HG02970 (cell line): ENCODE measurements around the gene ANKS6.

Source experiments
- ATAC-seq: cut with Tn5 transposase; IDR thresholded peaks from one replicate; pipeline ENCODE4 v1.9.1; 2021; ENCODE audit warnings: mild to moderate bottlenecking, moderate library complexity, moderate number of reproducible peaks; ENCODE audit not compliant: unreplicated experiment, low FRiP score

ANKS6 gene

DNA sequence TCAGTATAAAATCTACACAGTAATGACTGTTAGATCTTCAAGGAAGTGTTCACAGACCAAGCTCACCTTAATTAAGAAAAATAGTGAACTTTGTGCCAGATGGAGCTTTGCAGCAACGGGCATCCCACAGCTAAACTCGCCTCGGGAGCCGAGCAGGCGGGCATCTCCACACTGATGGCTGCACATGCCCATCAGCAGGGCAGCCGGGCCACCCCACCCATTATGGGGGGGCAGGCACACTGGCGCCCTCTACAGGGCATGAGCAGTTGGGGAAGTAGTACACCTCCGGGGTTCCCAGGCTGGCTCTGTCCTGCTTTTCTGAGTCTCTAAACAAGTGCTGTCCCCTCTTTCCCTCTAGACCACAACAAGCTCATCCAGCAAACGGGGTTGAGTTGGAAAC is 21.6 kb downstream of the ANKS6 start:
- no peak for ATAC-seq

DNA sequence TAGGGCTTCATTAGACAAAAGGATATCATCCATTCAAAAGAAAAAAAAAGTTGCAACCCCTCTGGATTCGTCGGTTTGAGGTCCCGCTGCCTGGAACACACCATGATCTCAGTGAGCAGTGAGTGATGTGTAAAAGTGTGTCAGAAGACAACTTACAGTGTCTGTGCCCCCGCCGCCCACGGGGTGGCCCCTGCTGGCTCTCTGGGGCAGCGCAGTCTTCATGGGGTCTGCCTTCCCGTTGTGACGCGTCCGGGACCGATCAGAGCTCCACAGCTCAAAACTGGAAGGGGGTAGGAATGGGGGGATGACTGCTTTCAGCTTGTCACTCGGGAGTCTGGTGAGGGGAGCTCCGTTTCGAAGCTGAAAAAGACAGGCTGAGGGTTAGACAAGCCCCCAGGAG is 22.6 kb downstream of the ANKS6 start:
- ATAC-seq = no peak

GRCh38 chr9:98772364-98773155 is 23.8 kb downstream of the ANKS6 start:
- no peak for ATAC-seq

GRCh38 chr9:98771209-98771874 is 25.0 kb downstream of the ANKS6 start:
- ATAC-seq = no peak

DNA sequence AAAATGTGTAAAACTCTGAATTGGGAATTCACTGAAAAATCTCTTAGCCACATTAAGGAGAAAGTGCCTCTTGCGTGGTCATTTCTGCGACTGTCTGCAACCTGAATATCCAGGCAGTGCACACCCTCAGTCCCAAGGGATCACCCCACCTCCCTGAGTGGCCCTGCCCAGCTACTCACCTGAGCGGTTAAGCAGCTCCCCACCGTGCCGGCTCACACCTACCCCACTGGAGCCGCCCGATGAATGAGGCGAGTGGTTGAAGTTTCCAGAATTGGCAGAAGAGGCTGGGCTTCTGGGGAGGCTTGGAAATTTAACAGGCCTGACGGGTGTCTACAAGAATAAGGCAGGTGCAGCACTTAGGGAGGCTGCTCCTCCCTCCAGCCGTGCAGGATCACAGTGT is 25.6 kb downstream of the ANKS6 start:
- no peak for ATAC-seq

DNA sequence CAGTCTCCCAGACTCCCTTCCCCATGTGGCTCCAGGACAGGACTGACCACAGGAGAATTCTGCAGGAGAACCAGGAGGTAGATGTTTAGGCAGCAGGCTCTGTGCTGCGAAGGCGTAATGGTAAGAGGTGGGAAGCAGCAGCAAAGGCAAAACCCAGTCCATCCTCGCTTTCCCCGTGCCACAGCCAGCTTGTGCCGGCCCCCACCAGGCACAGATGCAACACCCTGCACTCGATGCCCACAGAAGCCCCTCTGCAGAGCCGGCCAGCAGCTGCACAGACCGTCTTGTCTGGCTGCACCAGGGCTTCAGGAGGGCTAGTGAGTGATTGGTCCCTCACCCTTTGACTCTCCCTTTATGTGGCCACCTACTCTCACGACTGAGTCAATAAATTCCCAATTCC is 28.0 kb downstream of the ANKS6 start:
- ATAC-seq = no peak

GRCh38 chr9:98767915-98768314 is 28.4 kb downstream of the ANKS6 start:
- no peak for ATAC-seq

DNA sequence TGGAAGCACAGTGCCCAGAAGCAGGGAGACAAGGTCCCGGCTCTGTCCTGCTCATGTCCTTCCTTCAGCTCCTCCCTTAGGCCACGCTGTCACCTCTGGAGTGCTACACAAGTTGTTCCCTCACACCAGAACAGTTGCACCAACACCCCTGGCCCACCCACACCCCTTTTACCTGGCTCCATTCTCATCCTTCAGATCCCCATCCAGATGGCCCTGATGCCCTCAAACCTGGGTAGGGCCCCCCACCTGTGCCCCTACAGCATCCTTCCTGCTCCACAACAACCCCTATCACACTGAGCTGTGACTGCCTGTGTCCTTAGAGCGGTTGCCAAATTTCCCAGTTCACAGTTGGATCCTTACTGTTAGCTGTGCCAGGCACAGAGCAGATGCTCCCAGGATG is 29.2 kb downstream of the ANKS6 start:
- no peak for ATAC-seq

DNA sequence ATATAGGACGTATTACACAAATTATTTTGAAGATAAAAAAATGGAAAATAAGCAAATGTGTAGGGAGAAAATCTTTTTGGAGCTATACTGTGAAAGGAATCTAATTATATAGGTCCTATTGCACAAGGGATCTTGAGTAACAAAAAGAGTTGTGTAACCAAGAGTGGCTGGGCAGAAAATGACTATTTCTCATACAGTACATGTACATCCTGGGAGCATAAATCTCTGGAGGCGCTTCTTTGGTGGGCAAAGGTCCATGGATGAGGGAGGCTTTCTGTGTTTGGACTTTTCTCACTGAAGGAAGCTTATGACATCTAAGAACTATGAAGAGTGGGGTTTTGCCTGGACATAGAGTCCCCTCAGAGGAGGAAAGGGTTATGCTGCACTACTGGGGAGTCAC is 29.8 kb downstream of the ANKS6 start:
- ATAC-seq = no peak

- no peak for ATAC-seq
Measured at GRCh38 chr9:98765256-98765655, 31.1 kb downstream of the ANKS6 start.

GRCh38 chr9:98763986-98764745 is 32.2 kb downstream of the ANKS6 start:
- ATAC-seq = no peak

- ATAC-seq = no peak
Measured at GRCh38 chr9:98760231-98760630, 36.1 kb downstream of the ANKS6 start.

DNA sequence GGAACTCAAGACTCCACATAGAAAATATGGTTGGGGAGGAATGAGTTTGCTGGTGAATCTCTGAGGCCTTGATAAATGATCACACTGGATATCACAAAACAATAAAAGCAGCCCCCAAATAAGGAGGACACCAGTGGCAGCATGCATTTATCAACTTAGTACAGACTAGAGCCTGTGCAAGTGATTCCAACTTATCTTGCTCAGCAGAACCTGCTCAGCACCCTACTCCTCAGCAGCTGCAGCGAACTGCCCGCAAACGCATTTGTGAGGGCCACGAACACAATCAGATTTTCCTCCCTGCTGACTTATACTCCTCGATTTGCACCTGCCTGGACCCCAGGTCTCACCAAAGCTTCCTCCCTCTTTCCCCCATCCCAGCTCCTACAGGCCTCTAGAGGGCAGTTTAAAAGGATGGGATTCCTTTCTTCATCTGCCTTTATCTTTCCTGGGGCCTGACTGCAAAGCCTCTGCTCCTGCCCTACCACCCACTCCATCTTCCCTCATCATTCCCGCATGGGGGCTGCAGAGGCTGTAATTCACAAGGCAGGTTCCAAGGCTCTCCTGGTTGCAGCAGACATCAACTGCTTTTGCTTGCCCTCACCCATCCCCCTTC is 41.2 kb downstream of the ANKS6 start:
- no peak for ATAC-seq

DNA sequence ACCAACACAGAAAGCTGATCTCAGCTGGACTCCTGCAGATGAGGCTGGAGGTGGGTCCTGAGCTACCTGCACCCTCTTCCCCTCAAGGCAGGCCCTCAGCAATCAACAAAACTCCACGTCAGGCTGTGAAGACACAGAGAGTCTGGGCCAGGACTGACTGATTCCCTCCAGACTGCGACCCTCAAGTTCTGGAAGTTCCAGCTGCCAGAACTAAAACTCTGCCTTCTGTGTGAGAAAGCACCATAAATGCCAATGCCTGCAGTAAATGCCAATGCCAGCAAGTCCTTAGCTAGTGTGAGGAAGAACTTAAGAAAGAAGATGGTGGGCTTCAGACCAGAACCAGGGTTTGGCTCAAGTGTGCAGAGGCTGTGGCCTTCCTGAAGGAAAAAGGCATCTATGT is 45.1 kb downstream of the ANKS6 start:
- ATAC-seq = no peak

GRCh38 chr9:98750364-98751060 is 45.8 kb downstream of the ANKS6 start:
- ATAC-seq = no peak

- ATAC-seq = no peak
Measured at GRCh38 chr9:98747476-98747875, 48.9 kb downstream of the ANKS6 start.

DNA sequence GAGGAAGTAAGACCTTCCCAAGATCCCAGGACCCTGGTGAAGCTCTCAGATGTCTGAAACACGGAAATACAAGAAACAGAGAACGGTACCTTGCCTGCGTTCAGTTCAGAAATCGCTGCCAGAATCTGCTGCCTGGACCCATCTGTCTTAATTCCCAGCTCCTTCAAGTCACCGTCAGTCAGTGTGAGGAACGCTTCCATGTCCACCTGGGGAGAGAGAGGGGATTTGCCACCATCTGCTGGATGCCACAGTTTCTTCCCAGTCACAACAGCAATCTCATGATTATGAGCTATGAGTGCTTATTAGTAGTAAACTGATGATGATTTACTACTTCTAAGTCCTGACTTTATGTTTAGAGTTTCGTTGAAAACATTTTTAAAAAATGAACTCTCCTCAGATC is 50.9 kb downstream of the ANKS6 start:
- no peak for ATAC-seq

DNA sequence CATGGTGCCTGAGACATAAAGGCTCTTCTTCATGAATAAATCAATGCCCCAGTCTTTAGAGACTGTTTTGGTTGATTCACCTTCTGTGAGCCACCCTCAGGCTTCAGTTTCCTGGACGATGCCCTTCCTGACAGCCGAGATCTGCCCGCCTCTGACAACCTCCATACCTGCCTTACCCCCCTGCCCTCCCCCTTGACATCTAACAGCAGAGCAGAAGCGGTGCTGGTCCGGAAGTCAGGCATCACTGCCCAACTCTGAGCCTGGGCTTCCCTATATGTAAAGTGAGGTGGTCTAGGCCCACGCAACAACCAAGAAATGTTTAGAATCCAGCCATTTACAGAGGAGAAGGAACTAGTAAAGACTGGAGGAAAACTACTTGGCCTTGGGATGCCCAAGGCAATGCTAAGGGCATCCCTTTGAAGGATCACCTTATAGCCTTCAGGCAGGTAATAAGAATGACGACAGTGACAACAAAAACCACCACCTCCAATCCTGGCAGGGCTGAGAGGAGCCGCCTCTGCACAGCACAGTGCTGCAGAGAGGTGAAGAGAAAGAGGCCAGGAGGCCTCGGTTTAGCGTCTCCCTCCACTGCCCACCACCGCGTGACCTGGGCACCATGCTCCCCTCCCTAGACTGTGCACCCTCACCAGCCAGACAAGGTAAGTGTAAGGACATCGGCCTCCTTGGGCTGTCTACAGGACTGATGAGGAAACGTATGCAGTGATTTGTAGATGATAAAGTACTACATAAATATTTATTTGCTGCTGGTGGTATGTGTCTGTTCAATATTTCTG is 52.3 kb downstream of the ANKS6 start:
- no peak for ATAC-seq

DNA sequence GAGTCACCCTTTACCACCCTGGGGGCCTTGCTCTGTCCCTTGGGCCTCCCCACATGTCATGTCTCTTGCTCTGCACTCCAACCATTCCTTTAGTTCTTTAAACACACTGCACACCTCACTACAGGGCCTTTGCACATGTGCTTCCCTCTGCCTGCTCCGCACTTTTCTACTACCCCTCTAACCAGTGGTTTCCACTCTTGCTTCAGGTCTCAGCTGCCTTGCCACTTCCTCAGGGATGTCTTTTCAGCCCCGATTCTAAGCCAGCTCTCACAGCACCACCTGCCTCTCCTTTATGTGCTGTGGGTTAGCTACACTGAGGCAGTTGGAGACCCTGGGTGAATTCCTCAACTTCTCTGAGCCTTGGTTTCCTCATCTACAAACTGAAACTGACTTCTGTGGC is 53.0 kb downstream of the ANKS6 start:
- ATAC-seq = no peak
